H1 (cell line): ENCODE measurements around the gene SRCIN1. TPM values are rescaled to one million over a fixed set of nuclear protein-coding genes. Genes with fewer than 3 reads are reported as not detected.

Experiments
- CTCF ChIA-PET: fragments of 300-600 bp; sonication (Branson Sonifier 250); formaldehyde crosslinking; loops from one replicate; lab custom pipeline; 2021; ENCODE audit not compliant: partially characterized antibody; lab: Charles Lee
- POLR2A ChIA-PET: fragments of 300-600 bp; sonication (Branson Sonifier 250); formaldehyde crosslinking; loops from one replicate; lab custom pipeline; 2021; ENCODE audit warnings: inconsistent platforms; ENCODE audit not compliant: partially characterized antibody; lab: Charles Lee
- DNase-seq, 2 experiments: peaks; one replicate each; pipeline versions ENCODE4 v3.0.0 to v3.0.0-alpha.2; 2010 to 2022; ENCODE audit warnings: low spot score in 2 of 2, low read depth in 1 of 2, mixed read lengths in 1 of 2
- FAIRE-seq: peaks from 2 replicates; lab custom pipeline; 2011; peaks lifted over from hg19 to GRCh38; lab: Jason Lieb, UNC
- H2AFZ ChIP-seq: 2 replicates; pipeline ENCODE4 v1.8.1; 2012; ENCODE audit warnings: low read length, inconsistent platforms
- H2AK5ac ChIP-seq: 2 replicates; pipeline ENCODE4 v1.6.1; 2013; ENCODE audit warnings: low read depth, low read length
- H2BK120ac ChIP-seq: replicated peaks from 2 replicates; pipeline ENCODE3; 2013; ENCODE audit warnings: low read depth, low read length, inconsistent platforms
- H2BK12ac ChIP-seq: 2 replicates; pipeline ENCODE4 v1.6.1; 2013; ENCODE audit warnings: low read depth, low read length
- H2BK15ac ChIP-seq: 2 replicates; pipeline ENCODE4 v1.6.1; 2013; ENCODE audit warnings: low read length
- H2BK20ac ChIP-seq: 2 replicates; pipeline ENCODE4 v1.6.1; 2013; ENCODE audit warnings: low read length
- H2BK5ac ChIP-seq: 2 replicates; pipeline ENCODE4 v1.6.1; 2013; ENCODE audit warnings: low read depth, low read length
- H3K14ac ChIP-seq: 2 replicates; pipeline ENCODE4 v1.6.1; 2013; ENCODE audit warnings: inconsistent platforms; ENCODE audit not compliant: insufficient read length
- H3K18ac ChIP-seq: 2 replicates; pipeline ENCODE4 v1.6.1; 2013; ENCODE audit warnings: low read length; ENCODE audit errors: extremely low read depth
- H3K23ac ChIP-seq: 2 replicates; pipeline ENCODE4 v1.6.1; 2013; ENCODE audit warnings: inconsistent platforms; ENCODE audit not compliant: insufficient read length
- H3K23me2 ChIP-seq: 2 replicates; pipeline ENCODE4 v1.6.1; 2013; ENCODE audit warnings: low read depth, low read length
- H3K27ac ChIP-seq: 2 replicates; pipeline ENCODE4 v1.6.1; 2011; ENCODE audit warnings: low read depth, low read length, inconsistent platforms
- H3K27me3 ChIP-seq, 4 experiments: replicated peaks in 1 of 4; 1 replicate in 1 of 4; 2 replicates in 3 of 4; pipeline versions ENCODE4 v1.6.1 to v1.8.1; 2011 to 2013; ENCODE audit warnings: low read length in 3 of 4, mild to moderate bottlenecking in 3 of 4, inconsistent platforms in 2 of 4, mixed read lengths in 2 of 4, moderate library complexity in 1 of 4; ENCODE audit not compliant: control insufficient read depth in 3 of 4, insufficient read depth in 3 of 4; ENCODE audit errors: extremely low read depth in 1 of 4
- H3K36me3 ChIP-seq, 4 experiments: 2 replicates each; pipeline versions ENCODE4 v1.6.1 to v1.8.1; 2011 to 2013; ENCODE audit warnings: mild to moderate bottlenecking in 4 of 4, low read length in 3 of 4, moderate library complexity in 2 of 4, control low read depth in 1 of 4, inconsistent platforms in 1 of 4; ENCODE audit not compliant: insufficient read depth in 4 of 4, control insufficient read depth in 2 of 4
- H3K4ac ChIP-seq: replicated peaks from 2 replicates; pipeline ENCODE3; 2013; ENCODE audit warnings: low read length, low read depth, mixed read lengths, inconsistent platforms; ENCODE audit not compliant: insufficient read length
- H3K4me1 ChIP-seq, 4 experiments: replicated peaks in 1 of 4; 1 replicate in 1 of 4; 2 replicates in 3 of 4; pipeline versions ENCODE4 v1.6.1 to v1.8.1; 2011 to 2013; ENCODE audit warnings: low read length in 3 of 4, inconsistent platforms in 2 of 4, mixed read lengths in 1 of 4; ENCODE audit not compliant: insufficient read depth in 4 of 4, control insufficient read depth in 3 of 4
- H3K4me2 ChIP-seq, 2 experiments: 2 replicates each; pipeline versions ENCODE4 v1.6.1 to v1.8.1; 2011 to 2013; ENCODE audit warnings: low read depth in 2 of 2, low read length in 2 of 2, control low read depth in 1 of 2, inconsistent platforms in 1 of 2, mild to moderate bottlenecking in 1 of 2; ENCODE audit not compliant: insufficient read depth in 1 of 2
- H3K4me3 ChIP-seq, 4 experiments: fragments of 200-600, 300-600 bp in 1 of 4; sonication (generic), shearing (Covaris generic), sonication (Bioruptor Twin) in 1 of 4; 2 replicates each; pipeline versions ENCODE4 v1.5.1 to v1.8.1; 2011 to 2016; ENCODE audit warnings: low read length in 4 of 4, low read depth in 3 of 4, control low read depth in 2 of 4, inconsistent platforms in 2 of 4, mild to moderate bottlenecking in 2 of 4, mixed read lengths in 1 of 4, moderate library complexity in 1 of 4; ENCODE audit not compliant: insufficient read depth in 2 of 4; ENCODE audit errors: extremely low read depth in 1 of 4
- H3K56ac ChIP-seq: replicated peaks from 2 replicates; pipeline ENCODE3; 2013; ENCODE audit warnings: low read depth, mild to moderate bottlenecking, mixed read lengths, low read length, inconsistent platforms; ENCODE audit not compliant: insufficient read length
- H3K79me1 ChIP-seq: 2 replicates; pipeline ENCODE4 v1.6.1; 2013; ENCODE audit warnings: low read depth, low read length, control low read depth
- H3K79me2 ChIP-seq, 2 experiments: 2 replicates each; pipeline versions ENCODE4 v1.6.1 to v1.8.1; 2012 to 2013; ENCODE audit warnings: low read length in 2 of 2, mild to moderate bottlenecking in 2 of 2, inconsistent platforms in 1 of 2; ENCODE audit not compliant: insufficient read depth in 2 of 2, control insufficient read depth in 1 of 2
- H3K9ac ChIP-seq, 4 experiments: replicated peaks in 1 of 4; 1 replicate in 1 of 4; 2 replicates in 3 of 4; pipeline versions ENCODE4 v1.6.1 to v1.8.1; 2011 to 2013; ENCODE audit warnings: low read depth in 3 of 4, low read length in 3 of 4, control low read depth in 2 of 4, mild to moderate bottlenecking in 2 of 4, moderate library complexity in 2 of 4, inconsistent platforms in 1 of 4; ENCODE audit errors: extremely low read depth in 1 of 4
- H3K9me3 ChIP-seq, 2 experiments: 2 replicates each; pipeline versions ENCODE4 v1.6.1 to v1.8.1; 2012 to 2013; ENCODE audit warnings: mild to moderate bottlenecking in 2 of 2, moderate library complexity in 2 of 2, control low read depth in 1 of 2, inconsistent platforms in 1 of 2, low read depth in 1 of 2, low read length in 1 of 2, mixed read lengths in 1 of 2; ENCODE audit not compliant: insufficient read depth in 2 of 2
- H4K20me1 ChIP-seq, 2 experiments: replicated peaks in 1 of 2; 2 replicates each; pipeline versions ENCODE3 to v1.8.1; 2011 to 2013; ENCODE audit warnings: inconsistent platforms in 2 of 2, low read length in 2 of 2, mild to moderate bottlenecking in 1 of 2; ENCODE audit not compliant: insufficient read depth in 2 of 2, control insufficient read depth in 1 of 2
- H4K5ac ChIP-seq: 2 replicates; pipeline ENCODE4 v1.6.1; 2013; ENCODE audit warnings: low read length, low read depth, mixed read lengths, inconsistent platforms; ENCODE audit not compliant: insufficient read length
- H4K8ac ChIP-seq: 2 replicates; pipeline ENCODE4 v1.8.0; 2013; ENCODE audit warnings: mild to moderate bottlenecking, moderate library complexity, low read length, inconsistent platforms; ENCODE audit not compliant: insufficient read depth; ENCODE audit errors: extremely low read depth
- H4K91ac ChIP-seq: replicated peaks from 2 replicates; pipeline ENCODE3; 2013; ENCODE audit warnings: low read length, mixed read lengths, inconsistent platforms; ENCODE audit not compliant: insufficient read length
- BRCA1 ChIP-seq: IDR thresholded peaks from 2 replicates; pipeline ENCODE4 v1.6.1; 2012; ENCODE audit warnings: low read depth, low read length, improper control_type of control experiment
- CTCF ChIP-seq, 3 experiments: IDR thresholded peaks; 1 replicate in 2 of 3; 2 replicates in 1 of 3; pipeline versions ENCODE4 v1.5.1 to v1.6.1; 2011; ENCODE audit warnings: low read length in 3 of 3, mild to moderate bottlenecking in 3 of 3, inconsistent platforms in 2 of 3, low read depth in 1 of 3, moderate library complexity in 1 of 3; ENCODE audit not compliant: insufficient read depth in 1 of 3; ENCODE audit errors: control extremely low read depth in 1 of 3
- KDM4A ChIP-seq: IDR thresholded peaks from one replicate; pipeline ENCODE4 v1.7.1; 2012; ENCODE audit warnings: low read depth, mild to moderate bottlenecking, moderate library complexity, low read length, inconsistent platforms; ENCODE audit not compliant: severe bottlenecking
- NRF1 ChIP-seq: IDR thresholded peaks from 2 replicates; pipeline ENCODE4 v1.6.1; 2011; ENCODE audit warnings: mild to moderate bottlenecking, low read depth, low read length, improper control_type of control experiment
- SP2 ChIP-seq: IDR thresholded peaks from 2 replicates; pipeline ENCODE4 v1.6.1; 2012; ENCODE audit warnings: mild to moderate bottlenecking, low read length, inconsistent platforms
- SUZ12 ChIP-seq: fragments of 200-600 bp; sonication (generic); IDR thresholded peaks from 2 replicates; pipeline ENCODE4 v1.6.1; 2012; ENCODE audit warnings: mild to moderate bottlenecking, inconsistent platforms, low read length, moderate library complexity, mixed read lengths
- WGBS, 2 experiments: shearing (Covaris generic) in 1 of 2; methylation state at CpG; one replicate each; pipeline versions ENCODE4 v1.1.6 to v1.1.7; 2013 to 2015; ENCODE audit warnings: low lambda C conversion rate in 2 of 2, mixed read lengths in 2 of 2, inconsistent platforms in 1 of 2, low coverage in 1 of 2, missing lambda C conversion rate in 1 of 2; ENCODE audit not compliant: insufficient replicate concordance in 2 of 2, insufficient coverage in 1 of 2, insufficient read length in 1 of 2; ENCODE audit errors: extremely low coverage in 1 of 2, missing lambda C conversion rate in 1 of 2; 5-methylcytosine and 5-hydroxymethylcytosine counted together
- polyA plus RNA-seq, 7 experiments: library from polyadenylated mRNA; depleted of rRNA in 3 of 7; stranded (reverse) in 5 of 7; unstranded in 2 of 7; fragments of >200 nt in 5 of 7; fragments of 200-250 nt in 2 of 7; gene quantifications; 1 replicate in 5 of 7; 2 replicates in 1 of 7; 4 replicates in 1 of 7; pipeline versions ENCODE4 v1.2.1 to v1.2.3, GENCODE V29; 2011 to 2013; ENCODE audit warnings: missing spikeins in 2 of 7, mixed read lengths in 2 of 7
- total RNA-seq: library from RNA; stranded (reverse); fragmentation: NEBNext Ultra II Directional; extraction: Animal tissue kit (Norgen Biotek cat#: 25700); gene quantifications from 2 replicates; pipeline ENCODE4 v1.2.1, GENCODE V29; 2021

The SRCIN1 gene
- total and polyA plus RNA-seq, 2 of the 8 experiments (the other 6 are each of a cell fraction or from before 2014, with no cell fraction given) = 2.8 to 3.8 TPM

GRCh38 chr17:38567350-38567749 lies 38.4 kb downstream of the SRCIN1 start:
- H3K36me3 ChIP-seq = no peaks in the 10 kb centered on the region
- CTCF ChIA-PET = interaction anchor here (0.6 to 38.1 kb wide), 8 partner anchors 8 to 98 kb away, joined by 3 to 914 read pairs (median 12); partner anchors contain the start of gene SRCIN1
- FAIRE-seq = no peak

More at GRCh38 chr17:38567350-38567749, 38.4 kb downstream of the SRCIN1 start:
- Histone ChIP-seq H2AFZ (no peak overlapping the region), H2BK12ac (no peak overlapping the region), H4K91ac (no peak overlapping the region), H3K18ac (no peak overlapping the region), H2BK5ac (no peak overlapping the region), H3K27me3 (peaks cover 41 to 95% (median 91%) of the 10 kb centered on the region in 4 experiments), H2BK15ac (no peak overlapping the region), H3K4me1 (peaks cover 11 to 33% (median 26%) of the 10 kb centered on the region in 4 experiments), H3K4me3 (no peak overlapping the region), H3K23ac (no peak overlapping the region), H4K20me1 (peaks cover 3 to 34% of the 10 kb centered on the region in 2 experiments), H3K14ac (no peak overlapping the region), H4K5ac (no peak overlapping the region), H2BK20ac (no peak overlapping the region), H3K4ac (no peak overlapping the region), H4K8ac (no peak overlapping the region), H3K9me3 (no peaks in the 10 kb centered on the region), H3K23me2 (peaks cover 18% of the 10 kb centered on the region), H3K27ac (no peak overlapping the region), H3K56ac (no peak overlapping the region), H3K79me1 (no peaks in the 10 kb centered on the region), H3K4me2 (no peak overlapping the region), H2AK5ac (no peak overlapping the region), H3K9ac (no peak overlapping the region), H2BK120ac (no peak overlapping the region), H3K79me2 (no peaks in the 10 kb centered on the region)
- POLR2A ChIA-PET = interaction anchor here (0.6 to 0.7 kb wide), 2 partner anchors 129 to 213 kb away, joined by 3 to 4 read pairs; no protein-coding TSS in a partner anchor
- TF ChIP-seq BRCA1 (no peak), SUZ12 (0 out of 2 replicates have a peak, but pooled peaks have one; percentile 2), SP2 (no peak), CTCF (IDR thresholded peaks at IDR 0.05; ENCODE audit: control extremely low read depth in 1 of 3, insufficient read depth in 1 of 3, low read depth in 1 of 3, low read length in 3 of 3) (no peak), NRF1 (no peak), KDM4A (no peak)
- no peak for DNase-seq
- WGBS, 2 experiments = 68% methylated on average over 2 of the region's 2 CpGs; no CpG with 5 or more reads in 1 of the 2 experiments
